ENCODE measurements around the gene LGALS9.

The LGALS9 gene

GRCh38 chr17:27630607-27631410 is at the start of gene LGALS9:
TSS of gene LGALS9 (plus strand) at chr17:27631188. CDS start at chr17:27631266, 78 bp downstream.
- no peaks in the 10 kb centered on the region for H3K27me3 ChIP-seq (ENCODE audit: control insufficient read depth in 1 of 2, insufficient read depth in 2 of 2, low read length in 2 of 2)
- peaks cover 19 to 42% of the 10 kb centered on the region in 2 donors for H3K4me1 ChIP-seq (ENCODE audit: control insufficient read depth in 1 of 2, insufficient read depth in 2 of 2, low read length in 2 of 2)
- H3K9me3 ChIP-seq (ENCODE audit: control insufficient read depth in 1 of 2, low read length in 2 of 2): no peaks in the 10 kb centered on the region
- H3K36me3 ChIP-seq (ENCODE audit: control insufficient read depth in 1 of 2, insufficient read depth in 2 of 2, low read length in 2 of 2): no peaks in the 10 kb centered on the region
- peak within 1 kb of the TSS; percentile 65 to 79 for H3K4me3 ChIP-seq (ENCODE audit: low read depth in 1 of 2, low read length in 2 of 2)
- peak within 1 kb of the TSS; percentile 68 for H3K27ac ChIP-seq (ENCODE audit: low read depth, low read length)
- peak within 1 kb of the TSS; percentile 54 to 73 for H3K9ac ChIP-seq (ENCODE audit: low read depth in 1 of 2, low read length in 2 of 2)

GRCh38 chr17:27582696-27583095 is 48.3 kb upstream of the LGALS9 start:
- H3K4me1 ChIP-seq (ENCODE audit: control insufficient read depth in 1 of 2, insufficient read depth in 2 of 2, low read length in 2 of 2): no peaks in the 10 kb centered on the region
- H3K27me3 ChIP-seq (ENCODE audit: control insufficient read depth in 1 of 2, insufficient read depth in 2 of 2, low read length in 2 of 2): no peaks in the 10 kb centered on the region
- no peak overlapping the region for H3K27ac ChIP-seq (ENCODE audit: low read depth, low read length)
- peaks cover 0 to 15% of the 10 kb centered on the region in 2 donors for H3K36me3 ChIP-seq (ENCODE audit: control insufficient read depth in 1 of 2, insufficient read depth in 2 of 2, low read length in 2 of 2)
- H3K9ac ChIP-seq (ENCODE audit: low read depth in 1 of 2, low read length in 2 of 2): no peak overlapping the region
- H3K9me3 ChIP-seq (ENCODE audit: control insufficient read depth in 1 of 2, low read length in 2 of 2): no peaks in the 10 kb centered on the region
- no peak overlapping the region for H3K4me3 ChIP-seq (ENCODE audit: low read depth in 1 of 2, low read length in 2 of 2)

DNA sequence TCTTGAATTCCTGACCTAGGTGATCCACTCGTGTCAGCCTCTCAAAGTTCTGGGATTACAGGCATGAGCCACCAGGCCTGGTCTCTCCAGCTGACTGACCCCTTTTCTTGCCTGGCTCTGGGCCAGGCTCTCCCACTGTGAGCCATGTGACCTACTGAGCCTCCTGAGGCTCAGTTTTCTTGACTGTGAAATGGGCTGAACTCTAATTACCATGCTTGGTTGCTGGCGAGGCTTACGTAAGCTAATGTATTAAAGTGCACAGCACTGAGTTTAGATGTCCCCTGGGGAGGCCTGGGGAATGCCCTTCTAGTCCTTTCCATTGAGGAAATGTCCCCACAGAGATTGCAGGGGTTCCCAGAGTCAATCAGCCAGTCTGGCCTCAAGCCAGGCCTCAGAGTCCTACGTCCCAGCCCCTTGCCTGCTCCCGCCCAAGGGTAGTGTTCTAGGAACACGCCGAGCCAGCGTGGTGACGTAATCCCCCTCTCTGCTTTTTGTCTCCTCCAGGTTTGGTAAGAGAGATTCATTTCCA is 45.8 kb upstream of the LGALS9 start:
- Histone ChIP-seq H3K27ac (ENCODE audit: low read depth, low read length) (no peak overlapping the region), H3K9ac (ENCODE audit: low read depth in 1 of 2, low read length in 2 of 2) (no peak overlapping the region), H3K9me3 (ENCODE audit: control insufficient read depth in 1 of 2, low read length in 2 of 2) (no peaks in the 10 kb centered on the region), H3K27me3 (ENCODE audit: control insufficient read depth in 1 of 2, insufficient read depth in 2 of 2, low read length in 2 of 2) (no peaks in the 10 kb centered on the region), H3K4me3 (ENCODE audit: low read depth in 1 of 2, low read length in 2 of 2) (no peak overlapping the region), H3K36me3 (ENCODE audit: control insufficient read depth in 1 of 2, insufficient read depth in 2 of 2, low read length in 2 of 2) (peaks cover 0 to 23% of the 10 kb centered on the region in 2 donors), H3K4me1 (ENCODE audit: control insufficient read depth in 1 of 2, insufficient read depth in 2 of 2, low read length in 2 of 2) (no peaks in the 10 kb centered on the region)

GRCh38 chr17:27585792-27586191 is 45.2 kb upstream of the LGALS9 start:
- H3K36me3 ChIP-seq (ENCODE audit: control insufficient read depth in 1 of 2, insufficient read depth in 2 of 2, low read length in 2 of 2): peaks cover 0 to 23% of the 10 kb centered on the region in 2 donors
- no peak overlapping the region for H3K9ac ChIP-seq (ENCODE audit: low read depth in 1 of 2, low read length in 2 of 2)
- no peak overlapping the region for H3K4me3 ChIP-seq (ENCODE audit: low read depth in 1 of 2, low read length in 2 of 2)
- no peak overlapping the region for H3K27ac ChIP-seq (ENCODE audit: low read depth, low read length)
- H3K4me1 ChIP-seq (ENCODE audit: control insufficient read depth in 1 of 2, insufficient read depth in 2 of 2, low read length in 2 of 2): no peaks in the 10 kb centered on the region
- H3K9me3 ChIP-seq (ENCODE audit: control insufficient read depth in 1 of 2, low read length in 2 of 2): no peaks in the 10 kb centered on the region
- H3K27me3 ChIP-seq (ENCODE audit: control insufficient read depth in 1 of 2, insufficient read depth in 2 of 2, low read length in 2 of 2): no peaks in the 10 kb centered on the region

DNA sequence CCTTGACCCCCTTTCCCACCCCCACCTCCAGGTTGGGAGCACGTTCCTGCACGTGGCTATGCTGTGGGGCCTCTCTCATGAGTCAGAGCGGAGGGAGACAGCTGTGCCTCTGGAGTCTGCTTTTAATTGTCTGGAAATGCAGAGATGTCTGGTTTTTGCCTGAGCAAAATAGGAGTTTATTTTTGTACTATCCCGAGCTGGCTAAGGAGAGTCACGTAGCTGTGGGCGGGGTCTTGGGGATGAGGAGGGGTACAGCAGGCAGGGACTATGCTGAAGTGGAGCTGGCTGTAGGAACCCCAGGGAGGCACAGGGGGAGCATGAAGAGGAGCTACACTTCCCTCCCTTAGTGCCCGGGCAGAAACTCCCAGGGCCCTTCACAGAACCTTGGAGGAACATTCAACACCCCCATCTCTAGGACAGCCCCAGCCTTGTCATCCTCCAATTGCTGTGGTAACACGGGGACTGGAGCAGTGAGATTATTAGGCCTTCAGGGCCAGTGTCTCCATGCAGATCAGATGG is 44.7 kb upstream of the LGALS9 start:
- no peaks in the 10 kb centered on the region for H3K4me1 ChIP-seq (ENCODE audit: control insufficient read depth in 1 of 2, insufficient read depth in 2 of 2, low read length in 2 of 2)
- H3K27me3 ChIP-seq (ENCODE audit: control insufficient read depth in 1 of 2, insufficient read depth in 2 of 2, low read length in 2 of 2): no peaks in the 10 kb centered on the region
- H3K36me3 ChIP-seq (ENCODE audit: control insufficient read depth in 1 of 2, insufficient read depth in 2 of 2, low read length in 2 of 2): peaks cover 0 to 26% of the 10 kb centered on the region in 2 donors
- H3K9me3 ChIP-seq (ENCODE audit: control insufficient read depth in 1 of 2, low read length in 2 of 2): no peaks in the 10 kb centered on the region
- no peak overlapping the region for H3K9ac ChIP-seq (ENCODE audit: low read depth in 1 of 2, low read length in 2 of 2)
- no peak overlapping the region for H3K4me3 ChIP-seq (ENCODE audit: low read depth in 1 of 2, low read length in 2 of 2)
- H3K27ac ChIP-seq (ENCODE audit: low read depth, low read length): no peak overlapping the region

DNA sequence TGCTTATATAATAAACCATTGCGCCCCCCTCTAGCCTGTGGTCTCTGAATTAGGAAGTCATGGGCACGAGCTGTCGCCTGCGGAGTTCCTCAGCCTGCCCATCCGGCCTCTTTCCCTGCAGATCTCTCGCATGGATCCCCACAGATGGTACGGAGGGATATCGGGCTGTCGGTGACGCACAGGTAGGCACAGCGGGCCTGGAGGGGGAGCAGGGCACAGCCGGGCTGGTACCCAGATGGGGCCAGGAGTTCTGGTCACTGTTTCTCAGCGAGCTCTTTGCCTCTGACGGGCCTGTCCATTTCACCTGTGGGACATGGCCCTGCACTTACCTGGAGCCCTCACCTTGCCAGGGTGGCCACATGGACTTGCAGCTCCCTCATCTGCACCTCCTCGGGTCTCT is 42.6 kb upstream of the LGALS9 start:
- no peak overlapping the region for H3K9ac ChIP-seq (ENCODE audit: low read depth in 1 of 2, low read length in 2 of 2)
- H3K27ac ChIP-seq (ENCODE audit: low read depth, low read length): no peak overlapping the region
- H3K36me3 ChIP-seq (ENCODE audit: control insufficient read depth in 1 of 2, insufficient read depth in 2 of 2, low read length in 2 of 2): peaks cover 0 to 28% of the 10 kb centered on the region in 2 donors
- H3K9me3 ChIP-seq (ENCODE audit: control insufficient read depth in 1 of 2, low read length in 2 of 2): no peaks in the 10 kb centered on the region
- H3K4me3 ChIP-seq (ENCODE audit: low read depth in 1 of 2, low read length in 2 of 2): no peak overlapping the region
- H3K4me1 ChIP-seq (ENCODE audit: control insufficient read depth in 1 of 2, insufficient read depth in 2 of 2, low read length in 2 of 2): no peaks in the 10 kb centered on the region
- no peaks in the 10 kb centered on the region for H3K27me3 ChIP-seq (ENCODE audit: control insufficient read depth in 1 of 2, insufficient read depth in 2 of 2, low read length in 2 of 2)

- Histone ChIP-seq H3K9me3 (ENCODE audit: control insufficient read depth in 1 of 2, low read length in 2 of 2) (no peaks in the 10 kb centered on the region), H3K9ac (ENCODE audit: low read depth in 1 of 2, low read length in 2 of 2) (no peak overlapping the region), H3K4me1 (ENCODE audit: control insufficient read depth in 1 of 2, insufficient read depth in 2 of 2, low read length in 2 of 2) (no peaks in the 10 kb centered on the region), H3K4me3 (ENCODE audit: low read depth in 1 of 2, low read length in 2 of 2) (no peak overlapping the region), H3K27ac (ENCODE audit: low read depth, low read length) (no peak overlapping the region), H3K36me3 (ENCODE audit: control insufficient read depth in 1 of 2, insufficient read depth in 2 of 2, low read length in 2 of 2) (peaks cover 4 to 27% of the 10 kb centered on the region in 2 donors), H3K27me3 (ENCODE audit: control insufficient read depth in 1 of 2, insufficient read depth in 2 of 2, low read length in 2 of 2) (no peaks in the 10 kb centered on the region)
These were observed 40.1 kb upstream of the LGALS9 start for GRCh38 chr17:27590864-27591263.

- H3K27ac ChIP-seq (ENCODE audit: low read depth, low read length): no peak overlapping the region
- H3K9ac ChIP-seq (ENCODE audit: low read depth in 1 of 2, low read length in 2 of 2): no peak overlapping the region
- no peaks in the 10 kb centered on the region for H3K27me3 ChIP-seq (ENCODE audit: control insufficient read depth in 1 of 2, insufficient read depth in 2 of 2, low read length in 2 of 2)
- peaks cover 4 to 25% of the 10 kb centered on the region in 2 donors for H3K36me3 ChIP-seq (ENCODE audit: control insufficient read depth in 1 of 2, insufficient read depth in 2 of 2, low read length in 2 of 2)
- no peaks in the 10 kb centered on the region for H3K9me3 ChIP-seq (ENCODE audit: control insufficient read depth in 1 of 2, low read length in 2 of 2)
- no peaks in the 10 kb centered on the region for H3K4me1 ChIP-seq (ENCODE audit: control insufficient read depth in 1 of 2, insufficient read depth in 2 of 2, low read length in 2 of 2)
- H3K4me3 ChIP-seq (ENCODE audit: low read depth in 1 of 2, low read length in 2 of 2): no peak overlapping the region
These were observed 39.0 kb upstream of the LGALS9 start for GRCh38 chr17:27591986-27592385.

- no peaks in the 10 kb centered on the region for H3K4me1 ChIP-seq (ENCODE audit: control insufficient read depth in 1 of 2, insufficient read depth in 2 of 2, low read length in 2 of 2)
- no peak overlapping the region for H3K27ac ChIP-seq (ENCODE audit: low read depth, low read length)
- H3K9ac ChIP-seq (ENCODE audit: low read depth in 1 of 2, low read length in 2 of 2): no peak overlapping the region
- H3K9me3 ChIP-seq (ENCODE audit: control insufficient read depth in 1 of 2, low read length in 2 of 2): no peaks in the 10 kb centered on the region
- H3K27me3 ChIP-seq (ENCODE audit: control insufficient read depth in 1 of 2, insufficient read depth in 2 of 2, low read length in 2 of 2): no peaks in the 10 kb centered on the region
- no peak overlapping the region for H3K4me3 ChIP-seq (ENCODE audit: low read depth in 1 of 2, low read length in 2 of 2)
- H3K36me3 ChIP-seq (ENCODE audit: control insufficient read depth in 1 of 2, insufficient read depth in 2 of 2, low read length in 2 of 2): peaks cover 4 to 30% of the 10 kb centered on the region in 2 donors
These were observed 37.6 kb upstream of the LGALS9 start for GRCh38 chr17:27593232-27593856.

DNA sequence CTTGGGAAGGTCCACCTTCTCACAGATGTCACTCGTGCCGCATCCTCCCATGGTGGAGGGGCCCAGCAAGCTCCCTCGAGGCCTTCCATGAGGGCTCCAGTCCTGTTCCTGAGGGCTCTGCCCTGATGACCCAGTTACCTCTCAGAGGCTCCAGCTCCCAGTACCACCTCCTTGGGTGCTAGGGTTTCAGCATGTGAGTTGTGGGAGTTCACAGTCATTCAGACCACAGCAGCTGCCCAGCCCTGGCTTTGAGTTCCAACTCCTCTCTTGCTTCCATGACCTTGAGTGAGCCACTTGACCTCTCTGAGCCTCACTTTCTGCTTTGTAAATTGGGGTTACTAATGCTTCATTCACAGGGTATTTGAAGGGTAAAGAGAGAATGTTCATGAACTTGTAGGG is 37.1 kb upstream of the LGALS9 start:
- Histone ChIP-seq H3K27ac (ENCODE audit: low read depth, low read length) (no peak overlapping the region), H3K4me1 (ENCODE audit: control insufficient read depth in 1 of 2, insufficient read depth in 2 of 2, low read length in 2 of 2) (no peaks in the 10 kb centered on the region), H3K27me3 (ENCODE audit: control insufficient read depth in 1 of 2, insufficient read depth in 2 of 2, low read length in 2 of 2) (no peaks in the 10 kb centered on the region), H3K9me3 (ENCODE audit: control insufficient read depth in 1 of 2, low read length in 2 of 2) (no peaks in the 10 kb centered on the region), H3K9ac (ENCODE audit: low read depth in 1 of 2, low read length in 2 of 2) (no peak overlapping the region), H3K4me3 (ENCODE audit: low read depth in 1 of 2, low read length in 2 of 2) (no peak overlapping the region), H3K36me3 (ENCODE audit: control insufficient read depth in 1 of 2, insufficient read depth in 2 of 2, low read length in 2 of 2) (peaks cover 4 to 27% of the 10 kb centered on the region in 2 donors)
